ENCODE data around the gene CHRM1.

GRCh38 chr11:62930666-62931065, 9.5 kb upstream of the CHRM1 start:
- TF ChIP-seq CTCF (conservative IDR thresholded peaks at IDR 0.05; ENCODE audit: low read depth, low read length), result no peak
- TF ChIP-seq EZH2 (IDR thresholded peaks at IDR 0.05; ENCODE audit: low read length, unreplicated experiment), result no peak
- no peak for TF ChIP-seq EZH2phosphoT487 (IDR thresholded peaks at IDR 0.05; ENCODE audit: borderline replicate concordance, low read length)
